OCI-M1 (cell line): ENCODE results near the gene AP1S2.
"Not testable (repeated sequence)": the region's sequence is repeated elsewhere in the genome, so short reads cannot be mapped to it uniquely, and the experiment has no call there.

Source experiments
- DNase-seq: peaks from one replicate; lab custom pipeline; 2025; lab: John Stamatoyannopoulos, UW

The AP1S2 gene

DNA sequence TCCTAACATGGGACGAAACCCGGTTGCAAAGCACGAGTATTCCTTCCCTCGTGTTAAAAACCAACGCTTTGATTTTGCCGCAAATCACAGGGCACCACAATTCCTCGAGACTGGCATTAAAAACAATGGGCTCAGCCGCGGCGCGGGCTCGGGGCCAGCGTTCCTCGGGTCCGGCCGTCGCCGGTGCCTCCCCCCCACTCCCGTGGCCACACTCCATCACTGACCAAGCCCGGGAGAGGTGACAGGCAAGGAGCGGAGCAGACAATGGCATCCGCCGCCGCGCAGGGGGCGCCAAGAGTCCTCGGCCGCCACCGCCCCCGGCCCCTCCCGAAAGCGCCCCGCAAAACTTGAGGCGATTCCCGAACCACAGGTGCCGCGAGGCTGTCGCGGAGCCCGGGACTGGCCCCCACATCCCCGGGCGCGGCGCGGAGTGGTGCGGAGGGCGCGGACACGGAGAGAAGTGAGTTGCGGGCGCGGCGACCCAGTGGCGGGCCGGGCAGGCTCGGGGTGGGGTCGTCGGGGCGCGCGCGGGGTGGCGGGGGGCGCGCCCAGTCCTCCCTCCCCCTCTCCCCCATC, 445 bp downstream of the AP1S2 start:
- peak; percentile 57 for DNase-seq

DNA sequence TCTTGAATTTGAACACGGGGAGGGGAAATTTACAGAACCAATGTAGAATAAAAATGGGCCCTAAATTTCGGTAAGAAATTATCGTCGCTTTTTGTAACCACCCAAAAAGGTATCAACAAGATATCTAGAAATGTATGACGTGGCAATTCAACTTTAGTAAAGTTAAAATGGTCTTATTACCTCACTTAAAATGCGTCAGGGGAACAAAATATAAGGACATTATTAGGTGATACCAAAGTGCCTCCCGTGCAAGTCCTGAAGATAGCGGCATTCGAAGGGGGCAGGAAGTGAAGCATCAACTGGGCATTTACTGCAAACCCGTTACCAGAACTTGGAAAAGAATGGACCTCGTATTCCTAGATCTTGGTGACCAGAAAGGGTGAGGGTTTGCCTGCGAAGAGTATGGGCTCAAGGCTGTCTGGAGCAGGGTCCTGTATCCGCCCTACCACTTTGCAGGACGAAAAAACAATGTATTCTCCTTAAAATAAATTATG, 980 bp downstream of the AP1S2 start:
- peak; percentile 49 for DNase-seq

DNA sequence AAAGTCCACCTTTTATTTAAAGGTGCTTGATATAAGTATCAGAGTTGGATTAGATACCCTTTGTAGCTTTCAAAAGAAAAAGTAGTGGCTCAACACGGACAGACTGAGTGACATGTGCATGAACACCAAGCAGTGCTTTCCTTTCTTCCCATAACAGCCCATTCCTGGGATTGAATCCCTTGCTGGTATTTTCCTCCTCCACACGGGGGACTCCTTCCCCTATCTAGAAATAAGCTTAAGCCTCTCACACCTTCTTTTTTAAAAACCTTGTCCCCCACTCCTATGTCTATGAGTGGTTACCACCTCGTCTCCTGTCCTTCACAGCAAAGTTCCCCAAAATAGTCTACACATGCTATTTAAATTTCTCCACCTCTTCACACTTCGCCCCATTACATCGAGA, 5.1 kb downstream of the AP1S2 start:
- peak; percentile 7 for DNase-seq

DNA sequence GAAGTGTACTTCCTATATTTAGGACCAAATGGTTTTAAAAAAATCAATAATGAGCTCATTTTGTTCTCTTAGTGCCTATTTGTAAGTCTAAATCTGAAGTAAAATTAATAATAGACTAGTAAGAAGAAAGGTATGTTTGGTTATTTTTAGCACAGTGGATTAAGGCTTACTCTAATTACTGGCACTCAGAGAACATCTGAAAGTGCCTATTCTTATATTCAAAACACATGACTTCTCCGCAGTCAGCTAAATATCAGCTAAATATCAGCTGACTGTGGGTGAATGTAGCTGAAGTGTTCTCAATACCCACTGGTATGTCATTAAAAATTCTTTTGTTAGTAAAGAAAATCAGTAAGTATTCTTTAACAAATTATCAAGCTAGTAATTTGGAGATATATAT, 6.0 kb downstream of the AP1S2 start:
- no peak for DNase-seq

DNA sequence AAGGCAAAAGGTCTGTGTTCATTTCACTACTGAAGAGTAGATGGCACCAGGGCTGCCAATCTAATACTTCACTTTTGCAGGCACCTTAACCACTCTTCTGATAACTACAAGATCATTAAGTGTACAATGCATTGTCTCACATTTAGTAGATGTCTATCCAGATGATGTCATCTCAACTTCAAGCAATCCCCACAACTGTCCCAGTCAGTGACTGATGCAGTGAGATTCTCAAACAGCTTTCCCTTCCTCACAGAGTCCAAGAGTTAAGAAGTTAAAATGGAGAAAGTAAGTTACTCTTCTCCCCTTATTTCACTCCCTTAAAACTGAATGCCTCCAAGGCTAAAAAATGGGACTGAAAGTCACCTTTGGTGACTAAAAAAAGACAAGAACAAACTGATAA, 10.7 kb downstream of the AP1S2 start:
- no peak for DNase-seq

DNA sequence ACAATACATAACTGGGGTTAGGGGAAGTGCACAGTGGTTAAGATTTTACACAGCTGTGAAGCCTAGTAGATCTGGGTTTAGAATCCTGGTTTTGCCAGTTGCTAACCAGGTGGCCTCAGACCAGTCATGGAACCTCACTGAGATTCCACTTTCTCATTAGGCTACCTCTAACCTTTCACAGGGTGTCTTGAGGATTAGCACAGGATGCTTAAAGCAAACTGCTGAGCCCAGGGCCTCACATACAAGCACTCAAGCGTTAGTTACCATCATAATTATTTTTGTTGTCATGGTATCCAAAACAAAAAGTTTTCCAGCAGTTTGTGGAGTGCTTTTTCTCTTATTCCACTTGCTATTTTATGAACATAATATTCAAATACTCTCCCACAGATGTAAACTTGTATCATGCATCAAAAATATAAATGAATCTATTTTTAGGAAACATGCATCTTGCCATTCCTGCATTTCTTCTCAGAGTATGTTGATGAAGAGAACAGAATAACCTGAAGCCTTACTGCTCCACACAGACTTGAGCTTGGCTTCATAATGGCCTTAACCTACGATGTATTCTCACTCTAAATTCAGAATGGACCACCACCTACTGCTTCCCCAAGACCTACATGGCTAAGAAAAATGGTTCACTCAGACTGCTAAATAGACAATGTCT, 12.6 kb downstream of the AP1S2 start:
- no peak for DNase-seq

DNA sequence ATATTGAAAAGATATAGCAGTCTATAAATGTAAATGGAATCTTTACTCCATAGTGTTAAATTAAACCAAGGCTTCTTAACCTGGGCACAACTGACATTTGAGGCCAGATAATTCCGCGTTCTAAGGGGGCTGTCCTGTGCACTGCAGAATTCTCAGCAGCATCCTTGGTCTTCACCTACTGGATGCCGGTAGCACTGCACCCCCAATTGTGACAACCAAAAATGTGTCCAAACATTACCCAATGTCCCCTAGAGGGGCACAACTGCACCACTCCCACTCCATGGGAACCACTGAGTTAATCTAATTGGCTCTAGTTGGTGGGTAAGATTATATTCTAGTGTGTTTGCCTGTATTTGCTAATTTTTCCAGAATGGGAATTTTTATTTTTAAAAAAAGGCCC, 16.6 kb downstream of the AP1S2 start:
- peak; percentile 15 for DNase-seq

DNA sequence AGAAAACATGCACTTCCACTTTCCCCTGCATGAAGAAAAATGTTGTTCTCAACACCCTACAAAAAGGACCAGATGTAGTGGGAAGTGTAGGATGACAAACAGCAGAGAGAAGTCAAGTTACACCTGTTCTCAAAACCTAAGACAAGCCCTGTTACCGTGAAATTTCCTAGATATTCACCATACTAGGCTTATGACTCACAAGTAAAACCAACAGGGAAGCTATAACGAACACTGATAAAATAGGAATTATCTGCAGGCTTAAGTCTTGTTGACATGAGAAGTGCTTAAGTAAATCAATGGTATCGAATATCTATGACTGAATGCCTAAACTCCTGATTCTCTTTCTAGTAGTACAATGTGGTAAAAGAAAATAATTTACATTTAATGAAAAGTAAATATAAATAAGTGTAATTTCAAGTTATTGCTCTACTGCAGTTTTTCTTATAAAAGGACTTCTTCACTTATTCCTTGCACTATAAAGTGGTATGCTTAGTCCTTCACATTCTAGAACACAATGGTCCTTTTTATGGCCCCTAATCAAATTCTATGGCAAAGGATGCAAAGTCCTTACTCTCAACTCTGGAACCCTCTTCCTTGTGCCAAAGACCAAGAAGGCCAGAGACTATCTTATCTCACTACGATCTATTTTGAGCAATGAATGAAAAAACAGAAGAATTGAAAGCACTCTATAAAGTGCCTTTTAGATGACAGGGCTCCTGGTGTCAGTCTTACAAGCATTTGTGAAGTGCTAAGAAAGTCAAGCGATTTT, 19.6 kb downstream of the AP1S2 start:
- DNase-seq: peak; percentile 40

DNA sequence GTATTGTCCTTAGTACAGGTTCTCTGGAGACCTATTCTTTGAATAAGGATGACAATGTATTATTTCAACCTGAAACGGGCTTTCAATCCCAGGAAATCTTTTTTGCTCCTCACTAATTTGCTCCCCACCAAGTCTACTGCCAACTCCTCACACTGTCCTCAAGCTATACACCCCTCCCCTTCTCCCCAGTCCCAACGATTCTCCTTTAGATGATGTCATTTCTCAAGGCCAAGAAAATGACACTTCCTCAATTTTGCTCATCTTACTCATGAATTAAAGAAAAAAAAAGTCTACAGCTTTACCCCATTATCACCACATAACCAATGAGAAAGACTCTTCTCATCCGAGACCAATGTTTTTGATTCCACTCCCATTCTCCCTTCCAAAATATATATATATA, 20.6 kb downstream of the AP1S2 start:
- peak; percentile 71 for DNase-seq

DNA sequence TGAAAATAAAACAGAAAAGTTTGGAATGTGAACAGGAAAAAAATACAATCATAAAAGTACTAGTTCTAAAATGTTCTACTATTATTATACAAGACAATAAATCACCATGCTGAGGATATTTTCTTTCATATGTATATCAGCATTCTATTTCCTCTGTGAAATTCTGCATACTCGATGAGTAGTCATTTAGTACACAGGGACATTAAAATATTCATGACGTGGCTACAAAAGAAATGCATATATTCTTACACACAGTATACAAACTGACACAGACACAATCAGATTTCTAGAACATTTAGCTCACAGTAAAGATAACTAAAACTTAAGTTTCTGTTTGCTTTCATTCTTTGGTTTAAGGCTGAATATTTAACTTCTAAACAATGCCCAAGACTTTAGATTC, 23.3 kb downstream of the AP1S2 start:
- not testable (repeated sequence) for DNase-seq

DNA sequence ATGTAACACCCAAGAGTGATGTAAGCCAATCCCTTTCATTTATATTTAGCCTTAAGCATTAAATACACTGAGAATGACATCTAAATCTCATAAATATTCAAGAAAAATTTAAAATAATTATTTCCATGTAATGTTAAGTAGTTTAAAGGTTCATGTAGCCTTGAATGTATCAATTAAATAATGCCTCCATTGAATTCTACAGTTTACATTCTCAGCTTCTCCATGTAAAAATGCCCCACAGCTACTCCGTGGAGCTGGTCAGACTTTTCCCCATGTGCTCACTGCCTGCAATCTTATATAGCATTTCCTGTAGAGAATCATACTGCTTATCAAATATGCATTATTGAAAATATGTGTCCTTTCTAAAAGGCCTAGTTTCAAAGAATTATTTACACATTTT, 25.4 kb downstream of the AP1S2 start:
- DNase-seq: no peak

DNA sequence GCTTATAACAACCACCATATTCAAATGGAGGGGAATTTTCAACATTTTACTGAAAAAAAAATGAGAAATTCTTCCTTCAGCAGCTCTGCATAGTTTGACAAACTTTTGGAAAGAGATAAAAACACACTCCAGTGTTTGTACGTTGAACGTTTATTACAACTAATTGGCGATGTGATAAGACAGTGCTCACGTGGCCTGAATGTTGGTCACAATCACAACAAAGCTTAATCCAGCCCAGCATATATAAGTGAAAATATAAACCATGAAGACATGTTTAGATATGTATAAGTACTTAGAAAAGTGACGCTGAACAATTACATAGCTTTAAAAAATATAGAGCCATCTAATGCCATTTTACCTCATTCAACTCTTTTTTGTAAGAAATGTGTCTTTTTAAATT, 28.7 kb downstream of the AP1S2 start:
- no peak for DNase-seq

DNA sequence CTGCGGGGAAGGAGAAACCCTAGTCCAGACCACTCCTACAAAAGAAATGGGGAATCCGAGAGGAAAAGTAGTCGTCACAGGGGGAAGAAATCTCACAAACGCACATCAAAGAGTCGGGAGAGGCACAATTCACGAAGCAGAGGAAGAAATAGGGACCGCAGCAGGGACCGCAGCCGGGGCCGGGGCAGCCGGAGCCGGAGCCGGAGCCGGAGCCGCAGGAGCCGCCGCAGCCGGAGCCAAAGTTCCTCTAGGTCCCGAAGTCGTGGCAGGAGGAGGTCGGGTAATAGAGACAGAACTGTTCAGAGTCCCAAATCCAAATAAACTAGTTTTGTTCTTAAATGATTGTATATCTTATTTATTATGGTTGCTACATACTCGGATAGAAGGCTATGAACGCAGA, 31.7 kb downstream of the AP1S2 start:
- DNase-seq: no peak

DNA sequence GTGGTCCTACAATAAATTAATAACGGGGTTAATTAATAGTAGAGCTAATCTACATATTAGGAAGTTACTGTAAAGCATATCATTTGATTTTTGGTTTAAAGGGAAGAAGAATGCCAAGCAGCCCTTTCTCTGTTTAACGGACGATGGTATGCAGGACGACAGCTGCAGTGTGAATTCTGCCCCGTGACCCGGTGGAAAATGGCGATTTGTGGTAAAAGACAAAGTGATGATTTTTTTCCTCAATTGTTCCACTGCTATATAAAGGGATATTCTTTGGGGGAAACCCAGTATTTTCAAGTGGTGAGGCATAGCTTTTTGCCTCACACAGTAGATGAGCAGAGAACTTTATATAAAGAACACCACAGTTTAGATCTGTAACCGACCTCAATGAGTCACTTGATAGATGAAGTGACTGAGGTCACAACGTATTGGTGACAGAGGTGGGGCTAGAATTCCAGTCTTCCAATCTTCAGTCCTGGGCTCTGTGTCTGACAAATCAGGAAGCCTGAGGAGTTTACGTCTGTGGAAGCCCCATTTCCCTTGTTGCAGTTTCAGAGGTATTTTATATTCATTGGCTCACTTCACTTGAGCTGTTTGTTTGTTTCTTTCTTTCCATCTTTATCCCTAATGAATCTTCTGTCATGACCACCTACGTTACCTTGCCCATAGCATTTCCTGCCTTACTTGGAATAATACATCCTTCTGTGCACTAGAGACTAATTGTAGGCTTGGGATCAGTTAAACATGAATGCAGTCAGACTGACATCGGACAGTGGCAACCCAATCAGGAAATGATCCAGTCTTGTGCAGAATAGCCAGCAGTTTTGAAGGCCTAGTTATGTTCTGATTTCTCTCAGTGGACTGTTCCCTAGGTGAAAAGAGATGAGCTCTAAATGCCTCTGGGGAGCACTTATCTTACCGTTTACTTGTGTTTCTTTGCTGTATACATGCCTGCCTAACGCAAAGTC, 34.2 kb downstream of the AP1S2 start:
- no peak for DNase-seq

DNA sequence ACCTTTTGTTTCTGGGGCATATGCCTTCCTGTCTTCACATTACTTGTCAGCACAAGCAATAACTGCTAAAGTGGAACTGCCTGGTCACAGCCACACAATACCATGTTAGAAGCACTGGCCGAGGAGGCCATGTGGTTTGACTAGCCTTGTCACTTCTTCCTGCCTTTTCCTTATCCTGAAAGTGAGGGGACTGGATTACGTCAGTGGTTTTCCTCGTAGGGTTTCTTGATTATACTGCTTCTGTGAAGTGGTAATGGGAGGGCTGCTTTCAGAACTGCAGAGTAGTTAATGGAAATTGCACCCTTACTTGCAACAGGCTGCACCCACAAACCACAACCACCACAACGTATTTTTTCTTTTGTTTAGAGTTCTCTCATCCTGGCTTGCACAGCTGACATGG, 37.7 kb downstream of the AP1S2 start:
- peak; percentile 53 for DNase-seq

DNA sequence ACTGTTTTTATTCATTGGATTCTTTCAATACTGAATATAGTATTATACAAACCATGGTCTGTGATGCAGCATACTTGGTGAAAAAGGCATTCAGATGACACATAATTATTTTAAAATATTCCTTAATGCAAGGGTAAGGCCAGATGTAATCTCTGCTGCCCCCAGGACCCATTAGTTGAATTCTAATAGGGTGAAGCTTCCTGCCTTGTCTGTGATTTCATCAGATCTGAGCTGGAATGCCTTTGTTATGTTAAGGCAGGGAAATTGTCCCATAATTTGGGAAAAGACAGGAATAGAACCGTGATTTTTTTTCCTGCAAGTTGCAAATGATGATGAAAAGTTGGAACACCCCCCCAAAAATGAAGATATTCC, 38.2 kb downstream of the AP1S2 start:
- no peak for DNase-seq

DNA sequence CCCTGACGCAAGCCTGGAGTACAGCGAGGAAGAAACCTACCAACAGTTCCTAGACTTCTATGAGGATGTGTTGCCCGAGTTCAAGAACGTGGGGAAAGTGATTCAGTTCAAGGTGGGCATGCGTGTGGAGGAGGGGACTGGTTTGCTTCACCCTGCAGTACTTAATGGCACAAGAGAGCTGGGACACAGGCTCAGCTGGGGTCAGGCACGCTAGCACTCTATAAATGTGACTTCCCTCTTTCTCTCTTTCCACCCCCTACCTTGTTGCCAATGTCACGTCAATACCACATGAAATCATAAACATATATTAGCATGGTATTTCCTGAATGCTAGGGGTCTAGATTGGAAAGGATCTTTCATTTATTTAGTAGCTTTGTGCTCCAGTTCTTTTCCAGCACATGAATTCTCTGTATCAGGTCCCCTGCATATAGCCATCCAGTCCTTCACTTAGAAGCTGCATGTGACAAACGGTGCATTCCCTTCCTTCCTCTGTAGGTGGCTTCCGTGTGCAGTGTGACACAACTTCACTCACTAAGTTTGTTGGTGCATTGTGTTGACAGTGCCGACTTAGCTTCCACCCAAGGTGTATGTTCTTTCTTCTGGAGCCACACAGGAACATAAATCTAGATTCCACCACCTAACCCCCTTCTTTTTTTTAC, 38.7 kb downstream of the AP1S2 start:
- DNase-seq: peak; percentile 67

DNA sequence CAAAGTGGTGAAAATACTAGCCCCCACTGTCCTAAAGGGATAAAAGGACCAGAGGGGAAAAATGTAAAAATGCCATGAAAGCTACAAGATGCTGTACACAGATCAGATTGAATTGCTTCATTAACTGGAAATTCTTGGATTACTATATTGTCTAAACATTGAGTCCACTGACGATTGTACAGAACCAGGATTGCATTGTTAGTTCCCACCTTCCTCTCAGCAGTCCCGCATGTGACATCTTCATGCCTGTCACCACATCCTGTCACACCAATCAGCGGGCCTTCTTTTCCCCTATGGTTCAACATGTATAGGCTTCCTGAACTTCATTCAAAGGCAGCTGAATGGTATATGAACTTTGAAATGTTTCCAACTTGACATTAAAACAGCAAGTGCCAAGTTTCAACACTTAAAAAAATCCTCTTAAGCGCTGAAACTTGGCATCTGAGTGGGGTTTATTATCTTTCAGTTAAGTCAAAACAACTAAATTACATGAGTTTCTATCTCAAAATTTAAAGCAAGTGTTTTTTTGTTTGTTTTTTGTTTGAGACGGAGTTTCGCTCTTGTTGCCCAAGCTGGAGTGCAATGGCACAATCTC, 39.7 kb downstream of the AP1S2 start:
- no peak for DNase-seq

DNA sequence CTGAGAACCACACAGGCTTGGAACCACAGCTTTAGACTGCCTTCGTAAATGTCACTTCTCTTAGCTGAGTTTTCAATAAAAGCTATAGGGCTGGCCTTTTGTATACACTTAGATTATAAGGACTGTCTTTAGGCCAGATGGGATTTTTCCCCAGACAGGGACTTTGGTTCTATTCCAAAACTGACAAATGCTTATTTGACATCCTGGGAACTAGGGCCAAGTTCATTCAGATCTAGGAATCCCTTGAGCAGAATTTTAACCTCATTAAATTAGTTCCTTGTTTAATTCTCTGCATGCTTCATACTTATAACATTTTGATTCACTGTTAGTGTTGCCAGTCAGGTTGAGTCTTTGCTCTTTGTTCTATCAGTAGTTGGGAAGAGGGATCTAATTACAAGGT, 41.2 kb downstream of the AP1S2 start:
- DNase-seq: no peak

DNA sequence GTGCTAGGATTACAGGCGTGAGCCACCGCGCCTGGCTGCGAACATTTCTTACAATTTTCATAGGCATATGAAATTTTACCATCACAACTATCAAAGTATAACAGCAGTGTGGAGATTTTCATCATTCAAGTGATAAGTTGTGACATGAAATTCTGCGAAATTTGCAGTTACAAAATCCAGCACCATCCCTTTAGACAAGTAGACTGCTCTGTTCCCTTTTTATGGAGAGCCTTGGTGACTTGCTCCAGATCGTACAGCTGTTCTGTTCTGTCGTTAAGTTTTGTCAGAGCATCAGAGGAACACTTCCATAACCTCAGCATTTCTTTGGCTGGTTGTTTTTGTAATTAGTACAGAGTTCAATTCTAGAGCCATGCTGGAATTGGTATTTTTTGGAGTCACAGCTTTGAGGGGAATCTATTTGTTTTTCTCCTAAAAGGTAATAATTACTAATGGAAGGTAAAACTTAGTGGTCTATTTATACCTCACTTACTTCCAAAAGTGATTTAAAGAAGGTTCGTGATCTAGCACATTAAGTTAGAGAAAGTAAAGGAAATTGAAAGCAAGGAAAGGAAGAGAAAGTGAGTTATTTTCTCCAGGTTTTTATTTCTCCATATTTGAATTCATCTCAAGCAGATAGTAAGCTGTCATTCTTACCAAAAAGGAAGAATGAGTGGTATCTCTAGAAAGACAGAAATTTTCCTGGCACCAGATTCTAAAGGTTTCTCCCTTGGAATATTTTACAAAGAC, 42.2 kb downstream of the AP1S2 start:
- DNase-seq: no peak

DNA sequence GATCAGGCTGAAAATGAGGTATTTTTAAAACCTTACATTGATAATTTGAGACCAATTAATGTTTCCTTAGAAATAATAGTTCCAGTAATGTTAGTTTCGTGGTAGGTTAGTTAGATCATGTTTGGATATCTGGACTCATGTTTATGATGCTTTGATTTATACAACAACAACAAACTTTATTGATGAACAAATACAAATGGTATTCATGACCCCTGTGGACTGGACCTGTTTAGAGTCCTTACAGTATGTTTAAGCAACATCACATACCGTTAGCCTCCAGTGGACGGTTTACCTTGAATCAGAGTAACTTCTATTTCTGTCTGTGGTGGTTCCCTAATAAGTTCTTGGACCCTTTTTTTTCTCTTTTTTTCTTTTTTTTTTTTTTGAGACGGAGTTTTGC, 46.4 kb downstream of the AP1S2 start:
- DNase-seq: no peak
